Subcutaneous adipose tissue (tissue), 4 donors: ENCODE data around the gene CLDN24. TPM values are rescaled to one million over a fixed set of nuclear protein-coding genes. Genes with fewer than 3 reads are reported as not detected.

Experiments used
- total RNA-seq, 4 donors: library from RNA; depleted of rRNA; stranded (reverse); fragments of >200 nt; gene quantifications; one replicate each; pipeline ENCODE4 v1.1.0, GENCODE V29; 2016
- TF ChIP-seq, protein P1 (sequence below): fragments of 450-650 bp; IDR thresholded peaks from one replicate; pipeline ENCODE4 v1.5.1; 2016; ENCODE audit warnings: low read depth, mild to moderate bottlenecking, control low read depth, antibody characterized with exemption, moderate library complexity

The CLDN24 gene
- 1 to 10 TPM in 1 of 4 donors, not detected in 3; 1.5 TPM for total RNA-seq

DNA sequence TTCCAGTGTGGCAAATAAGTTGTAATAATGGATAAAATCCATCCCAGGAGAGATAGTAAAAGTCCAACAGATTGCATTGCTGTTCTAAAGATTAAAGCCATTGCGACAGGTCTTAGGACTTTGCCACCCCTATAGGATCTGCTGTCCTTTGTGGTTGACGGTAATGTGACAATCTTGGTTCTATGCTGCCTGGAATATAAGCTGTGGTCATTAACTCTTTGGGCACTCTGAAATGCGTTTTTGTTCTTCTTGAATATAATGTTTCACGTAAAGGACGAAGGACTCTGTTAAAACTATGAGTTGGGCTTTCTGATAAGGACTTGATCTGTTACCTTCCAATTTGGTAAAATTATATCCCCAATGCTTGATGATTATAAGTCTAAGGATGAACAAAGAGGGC is at the start of gene CLDN24:
Gene CLDN24 (minus strand): TSS at position 101 of the 400 bp plus-strand sequence. CDS start 0 bp downstream, at position 101.
- TF ChIP-seq, protein P1, sequence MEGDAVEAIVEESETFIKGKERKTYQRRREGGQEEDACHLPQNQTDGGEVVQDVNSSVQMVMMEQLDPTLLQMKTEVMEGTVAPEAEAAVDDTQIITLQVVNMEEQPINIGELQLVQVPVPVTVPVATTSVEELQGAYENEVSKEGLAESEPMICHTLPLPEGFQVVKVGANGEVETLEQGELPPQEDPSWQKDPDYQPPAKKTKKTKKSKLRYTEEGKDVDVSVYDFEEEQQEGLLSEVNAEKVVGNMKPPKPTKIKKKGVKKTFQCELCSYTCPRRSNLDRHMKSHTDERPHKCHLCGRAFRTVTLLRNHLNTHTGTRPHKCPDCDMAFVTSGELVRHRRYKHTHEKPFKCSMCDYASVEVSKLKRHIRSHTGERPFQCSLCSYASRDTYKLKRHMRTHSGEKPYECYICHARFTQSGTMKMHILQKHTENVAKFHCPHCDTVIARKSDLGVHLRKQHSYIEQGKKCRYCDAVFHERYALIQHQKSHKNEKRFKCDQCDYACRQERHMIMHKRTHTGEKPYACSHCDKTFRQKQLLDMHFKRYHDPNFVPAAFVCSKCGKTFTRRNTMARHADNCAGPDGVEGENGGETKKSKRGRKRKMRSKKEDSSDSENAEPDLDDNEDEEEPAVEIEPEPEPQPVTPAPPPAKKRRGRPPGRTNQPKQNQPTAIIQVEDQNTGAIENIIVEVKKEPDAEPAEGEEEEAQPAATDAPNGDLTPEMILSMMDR: no peak

DNA sequence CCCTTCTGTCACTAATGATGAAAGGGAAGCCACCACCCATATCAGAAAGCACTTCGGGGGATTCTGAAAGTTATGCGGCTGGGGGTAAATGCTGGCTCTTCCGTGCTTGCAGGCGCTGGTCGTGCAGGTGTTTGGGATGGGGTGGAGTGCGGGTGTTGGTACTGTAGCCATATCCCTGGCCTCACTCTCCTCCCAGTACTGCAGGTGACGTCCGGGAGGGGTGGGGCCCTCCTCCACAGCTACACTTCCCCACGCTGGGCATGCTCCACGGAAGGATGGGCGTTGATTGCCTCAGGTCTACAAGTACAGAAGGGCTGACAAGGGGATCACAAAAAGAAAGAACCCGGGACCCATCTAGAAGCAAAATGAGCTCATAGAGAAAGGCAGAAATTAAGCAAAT is 48.6 kb upstream of the CLDN24 start:
- TF ChIP-seq, protein P1: no peak

DNA sequence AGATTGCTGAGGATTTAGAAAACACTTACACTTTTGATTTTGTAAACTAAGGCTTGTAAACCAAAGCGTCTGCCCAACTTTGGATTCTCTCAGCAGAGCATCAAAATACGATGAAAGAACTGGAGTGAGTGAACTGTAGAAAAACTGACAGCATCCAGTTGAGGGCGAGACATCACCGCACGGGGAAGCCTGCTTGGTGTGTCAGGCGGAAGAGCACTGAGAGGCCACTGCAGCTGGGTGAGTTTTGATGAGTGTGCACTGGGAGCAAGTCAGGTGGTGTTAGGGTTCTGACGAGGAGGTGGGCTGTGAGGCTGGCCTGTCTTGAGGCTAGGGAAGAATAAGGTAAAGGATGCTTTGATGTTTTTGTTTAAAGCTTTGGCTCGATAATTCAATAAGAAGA is 46.8 kb upstream of the CLDN24 start:
- TF ChIP-seq, protein P1: no peak

DNA sequence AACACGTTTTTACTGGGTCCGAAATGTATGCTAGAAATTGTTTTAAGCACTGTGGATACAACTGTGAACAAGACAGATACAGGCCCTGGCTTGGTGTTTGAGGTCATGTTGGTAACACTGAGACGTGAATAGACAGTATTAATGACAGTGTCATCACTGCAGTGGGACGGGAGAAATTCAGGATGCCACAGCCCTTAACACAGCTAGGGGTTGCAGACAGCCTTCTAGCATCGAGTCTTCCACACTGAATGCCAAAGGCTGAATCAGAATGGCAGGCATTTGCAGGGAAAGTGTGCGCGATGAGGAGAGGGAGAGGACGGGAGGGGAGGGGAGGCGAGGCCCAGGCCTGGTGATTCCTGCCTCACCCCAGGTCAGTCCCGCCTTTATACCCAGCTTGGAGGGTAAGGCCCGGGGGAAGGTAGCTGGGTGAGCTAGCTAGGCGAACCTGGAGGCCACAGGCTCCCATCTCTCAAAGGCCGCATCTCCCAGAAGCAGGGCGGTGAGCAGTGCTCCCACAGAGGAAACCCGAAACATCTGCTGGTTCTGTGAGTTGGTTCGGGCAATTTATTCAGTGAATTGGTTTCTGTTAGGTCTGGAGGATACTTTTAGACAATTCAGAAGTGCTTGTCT is 44.1 kb upstream of the CLDN24 start:
- TF ChIP-seq, protein P1: no peak

DNA sequence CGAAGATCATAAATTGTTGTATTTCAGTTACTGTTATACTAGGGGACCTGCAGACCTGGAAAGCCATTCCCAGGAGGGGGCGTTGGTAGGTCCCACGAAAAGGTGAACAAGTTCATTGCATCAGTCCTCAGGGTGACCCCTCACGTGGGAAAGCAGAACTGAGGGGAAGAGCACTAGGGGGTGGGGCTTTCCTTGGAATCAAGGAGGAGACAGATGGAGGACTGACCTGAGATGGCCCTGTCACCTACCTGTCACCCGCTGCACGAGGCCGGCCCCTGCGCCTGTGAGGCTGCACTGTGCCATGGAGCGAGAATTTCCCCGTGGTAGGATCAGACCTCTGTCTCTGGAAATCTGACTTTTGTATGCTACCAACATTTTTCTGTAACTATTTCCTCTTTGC is 41.8 kb upstream of the CLDN24 start:
- TF ChIP-seq, protein P1: no peak

DNA sequence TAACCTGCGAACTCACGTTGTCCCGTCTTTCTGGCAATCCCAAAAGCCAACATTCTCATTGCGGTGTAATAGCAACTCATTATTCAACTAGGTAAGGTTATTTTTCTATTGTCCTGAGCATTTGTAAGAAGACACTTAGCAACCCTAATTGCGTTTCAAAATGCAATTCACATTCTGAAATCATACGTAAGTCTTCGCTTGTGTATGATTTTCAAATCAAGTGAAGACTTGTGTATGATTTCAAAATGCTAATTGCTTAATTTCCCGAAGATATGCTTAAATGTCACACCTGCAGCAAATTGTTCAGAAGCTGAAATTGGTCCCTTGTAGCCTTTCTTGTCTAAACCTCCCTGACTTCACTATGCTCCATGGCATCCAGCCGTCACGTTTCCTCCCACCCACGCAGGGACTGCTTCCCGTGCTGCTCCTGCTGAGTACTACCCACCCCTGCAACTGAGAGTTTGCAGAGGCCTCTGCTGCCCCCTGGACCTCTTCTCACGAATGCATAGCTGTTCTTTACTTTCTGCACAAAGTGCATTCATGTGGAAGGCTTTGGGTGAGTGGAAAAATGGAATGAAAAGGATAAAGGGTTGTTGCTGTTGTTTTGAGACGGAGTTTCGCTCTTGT is 40.8 kb upstream of the CLDN24 start:
- TF ChIP-seq, protein P1: no peak

DNA sequence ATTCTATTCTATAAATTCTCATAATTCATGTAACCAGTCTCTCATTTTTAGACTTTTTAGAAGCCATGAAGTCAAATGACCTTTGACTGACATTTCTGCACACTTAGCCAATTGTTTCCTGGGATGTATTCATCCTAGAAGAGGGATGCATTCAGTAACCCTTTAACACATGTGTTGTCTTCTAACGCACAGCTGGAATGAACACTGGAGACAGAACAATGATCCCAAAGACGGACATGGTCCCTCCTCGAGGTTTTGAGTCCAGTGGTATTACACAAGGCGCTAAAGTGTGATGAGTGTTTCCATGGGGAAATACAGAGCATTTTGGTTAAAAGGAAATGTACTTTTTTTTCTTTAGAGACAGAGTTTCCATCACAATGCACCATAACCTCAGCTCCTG is 39.8 kb upstream of the CLDN24 start:
- TF ChIP-seq, protein P1: no peak
